Stimulated activated CD8-positive, alpha-beta memory T cell treated with anti-CD3 and anti-CD28 coated beads, Interleukin-4, amount 100 ng/mL, for 1 hour (primary cell): Measurements from ENCODE around the gene TPRA1.

Experiments
- DNase-seq, 2 donors: peaks; one replicate each; pipeline ENCODE4 v3.0.0-alpha.2; 2020; ENCODE audit warnings: low read depth in 2 of 2, low spot score in 1 of 2

The TPRA1 gene

GRCh38 chr3:127566833-127567232 is 23.7 kb downstream of the TPRA1 start:
- DNase-seq: no peak

- no peak for DNase-seq
Observed at GRCh38 chr3:127565711-127566110, 24.8 kb downstream of the TPRA1 start.

GRCh38 chr3:127560051-127560787 is 30.3 kb downstream of the TPRA1 start:
- no peak for DNase-seq

- DNase-seq: no peak
Observed at GRCh38 chr3:127556565-127556964, 34.0 kb downstream of the TPRA1 start.

- DNase-seq: no peak
Observed at GRCh38 chr3:127555108-127555507, 35.4 kb downstream of the TPRA1 start.

- DNase-seq: no peak
Observed at GRCh38 chr3:127552038-127552437, 38.5 kb downstream of the TPRA1 start.

- DNase-seq: no peak
Observed at GRCh38 chr3:127551178-127551577, 39.4 kb downstream of the TPRA1 start.

- DNase-seq: no peak
Observed at GRCh38 chr3:127550468-127551157, 39.9 kb downstream of the TPRA1 start.

GRCh38 chr3:127549826-127550467 is 40.6 kb downstream of the TPRA1 start:
- no peak for DNase-seq

- DNase-seq: peak; percentile 53 to 54
Observed at GRCh38 chr3:127547761-127548605, 42.5 kb downstream of the TPRA1 start.

- no peak for DNase-seq
Observed at GRCh38 chr3:127546970-127547733, 43.4 kb downstream of the TPRA1 start.

- DNase-seq: no peak
Observed at GRCh38 chr3:127546554-127546953, 44.0 kb downstream of the TPRA1 start.

- no peak for DNase-seq
Observed at GRCh38 chr3:127545711-127546457, 44.6 kb downstream of the TPRA1 start.

- DNase-seq: no peak
Observed at GRCh38 chr3:127545216-127545615, 45.3 kb downstream of the TPRA1 start.

- no peak for DNase-seq
Observed at GRCh38 chr3:127544803-127545201, 45.7 kb downstream of the TPRA1 start.

- peak; percentile 11 to 39 for DNase-seq
Observed at GRCh38 chr3:127544192-127544802, 46.2 kb downstream of the TPRA1 start.

GRCh38 chr3:127543441-127543840 is 47.1 kb downstream of the TPRA1 start:
- no peak for DNase-seq

- DNase-seq: no peak
Observed at GRCh38 chr3:127542441-127542952, 48.0 kb downstream of the TPRA1 start.

- DNase-seq: no peak
Observed at GRCh38 chr3:127541320-127541719, 49.2 kb downstream of the TPRA1 start.
